GM12878 (cell line): ENCODE results near the gene CLDN7. TPM values are rescaled to one million over a fixed set of nuclear protein-coding genes. Genes with fewer than 3 reads are reported as not detected.
A peak's percentile ranks its signal among the peaks of the same experiment; 100 is the strongest.

ENCODE experiments used
- BCL3 ChIP-seq: IDR thresholded peaks from 2 replicates; pipeline ENCODE4 v1.6.1; 2011; ENCODE audit warnings: borderline replicate concordance, low read depth, mild to moderate bottlenecking, moderate library complexity, low read length; ENCODE audit not compliant: insufficient read depth, poor library complexity, severe bottlenecking
- BHLHE40 ChIP-seq, 2 experiments: fragments of 450-650 bp in 1 of 2; IDR thresholded peaks; 2 replicates each; pipeline ENCODE4 v1.6.1; 2011 to 2017; ENCODE audit warnings: low read depth in 2 of 2, borderline replicate concordance in 1 of 2, improper control_type of control experiment in 1 of 2, low read length in 1 of 2, mild to moderate bottlenecking in 1 of 2
- CHD2 ChIP-seq: IDR thresholded peaks from 2 replicates; pipeline ENCODE4 v1.6.1; 2011; ENCODE audit warnings: low read depth, low read length, improper control_type of control experiment, borderline replicate concordance
- CHD4 ChIP-seq: fragments of 200-600 bp; sonication (generic); IDR thresholded peaks from 2 replicates; pipeline ENCODE4 v1.6.1; 2016; ENCODE audit warnings: mild to moderate bottlenecking
- IKZF1 ChIP-seq: fragments of 450-650 bp; conservative IDR thresholded peaks from 2 replicates; pipeline ENCODE4 v1.6.1; 2017; ENCODE audit warnings: antibody characterized with exemption, mild to moderate bottlenecking
- LARP7 ChIP-seq: fragments of 450-650 bp; IDR thresholded peaks from 2 replicates; pipeline ENCODE4 v1.6.1; 2017; ENCODE audit warnings: mild to moderate bottlenecking
- MAX ChIP-seq: IDR thresholded peaks from 2 replicates; pipeline ENCODE4 v1.6.1; 2012; ENCODE audit warnings: low read depth, low read length, improper control_type of control experiment
- NKRF ChIP-seq: fragments of 450-650 bp; conservative IDR thresholded peaks from 2 replicates; pipeline ENCODE4 v1.6.1; 2017; ENCODE audit warnings: mild to moderate bottlenecking, moderate library complexity
- POLR2A ChIP-seq: IDR thresholded peaks from 2 replicates; pipeline ENCODE4 v1.6.1; 2011; ENCODE audit warnings: low read depth, mild to moderate bottlenecking, low read length
- RUNX3 ChIP-seq: IDR thresholded peaks from 2 replicates; pipeline ENCODE4 v1.6.1; 2012; ENCODE audit warnings: low read length, inconsistent platforms
- SIN3A ChIP-seq: IDR thresholded peaks from 2 replicates; pipeline ENCODE4 v1.6.1; 2012; ENCODE audit warnings: low read depth, low read length, improper control_type of control experiment
- SMARCA5 ChIP-seq: fragments of 450-650 bp; IDR thresholded peaks from 2 replicates; pipeline ENCODE4 v1.6.1; 2017; ENCODE audit warnings: mild to moderate bottlenecking
- SP1 ChIP-seq: IDR thresholded peaks from one replicate; pipeline ENCODE4 v1.6.1; 2011; ENCODE audit warnings: low read depth, low read length
- TCF12 ChIP-seq: IDR thresholded peaks from 2 replicates; pipeline ENCODE4 v1.6.1; 2011; ENCODE audit warnings: low read depth, mild to moderate bottlenecking, low read length
- ZNF24 ChIP-seq: fragments of 450-650 bp; IDR thresholded peaks from 2 replicates; pipeline ENCODE4 v1.6.1; 2017; ENCODE audit warnings: antibody characterized with exemption, mild to moderate bottlenecking
- polyA plus RNA-seq, 11 experiments: library from polyadenylated mRNA; depleted of rRNA in 4 of 11; unstranded in 6 of 11; stranded (reverse) in 5 of 11; fragments of >200 nt; fragmentation: Nextera tagmentation in 4 of 11; fragmentation: Illumina TruSeq in 1 of 11; extraction: Ambion mirVana in 4 of 11; extraction: Trizol in 1 of 11; gene quantifications; 1 replicate in 1 of 11; 2 replicates in 10 of 11; pipeline versions ENCODE4 v1.2.1 to v1.2.3, GENCODE V29; 2011 to 2016; ENCODE audit warnings: inconsistent platforms in 2 of 11, missing spikeins in 2 of 11, low read depth in 1 of 11
- total RNA-seq, 4 experiments: library from RNA; depleted of rRNA in 3 of 4; stranded (reverse); fragments of >200 nt in 3 of 4; fragmentation: Illumina TruSeq in 1 of 4; extraction: Trizol in 1 of 4; gene quantifications; 2 replicates each; pipeline versions ENCODE4 v1.2.1 to v1.2.3, GENCODE V29; 2013 to 2021

CLDN7 gene
- total and polyA plus RNA-seq, 10 of the 15 experiments (the other 5 are each of a cell fraction or from before 2014, with no cell fraction given), result 0.19 to 1.3 (median 0.36) TPM; not detected in 5

GRCh38 chr17:7237761-7238419, 24.4 kb downstream of the CLDN7 start (continued):
- TF ChIP-seq CHD2 (peak; percentile 79; the same call in 1 of the 2 replicates), BHLHE40 (IDR thresholded peaks at IDR 0.05; ENCODE audit: borderline replicate concordance in 1 of 2, low read depth in 2 of 2, low read length in 1 of 2) (peak in 1 of 2 experiments; percentile 49; a peak in 1 of 4 replicates), IKZF1 (0 out of 2 replicates have a peak, but pooled peaks have one; percentile 21), MAX (peak; percentile 38; the same call in 1 of the 2 replicates), SMARCA5 (0 out of 2 replicates have a peak, but pooled peaks have one; percentile 48), CHD4 (no peak), NKRF (0 out of 2 replicates have a peak, but pooled peaks have one; percentile 26), SIN3A (0 out of 2 replicates have a peak, but pooled peaks have one; percentile 28), BCL3 (peak; percentile 66), RUNX3 (0 out of 2 replicates have a peak, but pooled peaks have one; percentile 13), TCF12 (0 out of 2 replicates have a peak, but pooled peaks have one; percentile 13), POLR2A (peak; percentile 66), LARP7 (peak; percentile 44; the same call in 1 of the 2 replicates), ZNF24 (no peak), SP1 (peak; percentile 26)
